Measurements from ENCODE around the gene PRPF6.

PRPF6 gene

DNA sequence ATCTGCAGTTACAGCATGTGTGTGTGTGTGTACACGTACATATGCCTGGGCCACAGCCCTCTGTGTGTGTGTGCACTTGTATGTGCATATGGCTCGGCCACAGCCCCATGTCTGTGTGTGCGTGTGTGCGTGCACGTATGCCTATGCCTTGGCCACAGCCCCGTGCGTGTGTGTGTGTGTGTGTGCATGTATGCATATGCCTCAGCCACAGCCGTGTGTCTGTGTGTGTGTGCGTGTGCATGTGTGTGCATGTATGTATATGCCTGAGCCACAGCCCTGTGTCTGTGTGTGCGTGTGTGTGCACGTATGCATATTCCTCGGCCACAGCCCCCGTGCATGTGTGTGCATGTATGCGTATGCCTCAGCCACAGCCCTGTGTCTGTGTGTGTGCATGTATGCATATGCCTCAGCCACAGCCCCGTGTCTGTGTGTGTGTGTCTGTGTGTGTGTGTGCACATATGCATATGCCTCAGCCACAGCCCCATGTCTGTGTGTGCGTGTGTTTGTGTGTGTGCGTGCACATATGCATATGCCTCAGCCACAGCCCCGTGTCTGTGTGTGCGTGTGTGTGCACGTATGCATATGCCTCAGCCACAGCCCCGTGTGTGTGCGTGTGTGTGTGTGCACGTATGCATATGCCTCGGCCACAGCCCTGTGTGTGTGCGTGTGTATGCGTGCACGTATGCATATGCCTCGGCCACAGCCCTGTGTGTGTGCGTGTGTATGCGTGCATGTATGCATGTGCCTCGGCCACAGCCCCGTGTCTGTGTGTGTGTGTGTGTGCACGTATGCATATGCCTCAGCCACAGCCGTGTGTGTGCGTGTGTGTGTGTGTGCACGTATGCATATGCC lies 40.4 kb downstream of the PRPF6 start:
- DNase-seq, result no peak

DNA sequence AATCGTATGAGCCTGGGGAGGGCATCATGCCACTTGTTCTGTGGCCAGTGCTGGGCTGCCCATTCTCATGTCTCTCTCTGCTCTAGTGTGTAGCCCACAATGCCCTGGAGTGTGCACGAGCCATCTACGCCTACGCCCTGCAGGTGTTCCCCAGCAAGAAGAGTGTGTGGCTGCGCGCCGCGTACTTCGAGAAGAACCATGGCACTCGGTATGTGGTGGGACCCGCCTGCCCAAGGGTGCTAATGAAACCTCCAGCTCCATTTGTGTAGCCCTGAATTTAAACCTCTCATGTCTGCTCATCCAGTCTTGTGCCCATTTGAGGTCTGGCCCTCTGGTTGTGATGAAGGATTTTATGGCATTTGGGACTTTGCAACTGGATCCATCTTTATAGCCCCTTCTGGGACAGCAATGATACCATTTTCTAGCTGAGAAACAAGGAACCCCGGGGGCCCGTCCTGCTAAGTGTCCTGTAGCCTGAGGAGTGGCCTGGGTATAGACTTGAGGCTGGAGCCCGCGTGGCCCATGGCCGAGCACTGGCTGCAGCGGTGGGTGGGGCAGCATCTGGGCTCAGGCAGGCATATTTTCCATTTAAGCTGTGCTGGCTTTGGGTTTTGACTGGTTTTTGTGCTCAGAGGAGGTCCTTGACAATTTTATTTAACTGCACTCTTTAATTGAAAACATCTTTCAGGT lies 41.9 kb downstream of the PRPF6 start:
- DNase-seq, result no peak

GRCh38 chr20:64023361-64024140 lies 42.6 kb downstream of the PRPF6 start:
- DNase-seq, result no peak

DNA sequence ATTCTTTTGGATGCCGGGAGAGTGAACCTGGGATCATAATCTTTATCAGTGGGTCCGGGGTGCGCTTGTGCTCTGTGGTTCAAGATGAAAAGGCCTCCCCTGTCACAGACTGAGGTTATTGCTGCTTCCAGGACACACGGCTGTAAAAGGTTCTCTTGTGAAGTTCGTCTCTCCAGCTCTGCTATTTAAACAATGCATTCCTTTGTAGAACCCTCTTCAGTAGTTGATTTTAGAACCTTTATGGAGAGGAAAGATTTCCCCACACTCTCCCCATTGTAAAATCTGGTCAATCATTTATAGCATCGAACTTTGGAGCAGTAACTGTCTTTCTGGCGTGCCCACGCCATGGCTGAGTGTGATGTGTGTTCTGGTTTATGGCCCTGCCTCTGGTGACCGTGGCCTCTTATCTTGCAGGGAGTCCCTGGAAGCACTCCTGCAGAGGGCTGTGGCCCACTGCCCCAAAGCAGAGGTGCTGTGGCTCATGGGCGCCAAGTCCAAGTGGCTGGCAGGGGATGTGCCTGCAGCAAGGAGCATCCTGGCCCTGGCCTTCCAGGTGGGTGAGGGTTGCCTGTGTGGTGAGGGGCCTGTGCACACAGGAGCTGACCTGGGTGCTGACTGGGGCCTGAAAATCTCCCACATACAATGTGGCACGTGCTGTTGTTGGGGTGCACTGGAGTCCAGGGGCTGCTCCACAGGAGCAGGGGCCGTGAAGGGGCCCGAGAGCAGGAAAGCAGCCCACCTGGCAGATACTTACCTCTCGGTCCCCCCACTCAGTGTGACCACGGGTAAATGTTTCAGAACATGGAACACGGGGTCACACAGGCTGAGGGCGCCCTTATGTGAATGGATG lies 43.4 kb downstream of the PRPF6 start:
- DNase-seq, result no peak

DNA sequence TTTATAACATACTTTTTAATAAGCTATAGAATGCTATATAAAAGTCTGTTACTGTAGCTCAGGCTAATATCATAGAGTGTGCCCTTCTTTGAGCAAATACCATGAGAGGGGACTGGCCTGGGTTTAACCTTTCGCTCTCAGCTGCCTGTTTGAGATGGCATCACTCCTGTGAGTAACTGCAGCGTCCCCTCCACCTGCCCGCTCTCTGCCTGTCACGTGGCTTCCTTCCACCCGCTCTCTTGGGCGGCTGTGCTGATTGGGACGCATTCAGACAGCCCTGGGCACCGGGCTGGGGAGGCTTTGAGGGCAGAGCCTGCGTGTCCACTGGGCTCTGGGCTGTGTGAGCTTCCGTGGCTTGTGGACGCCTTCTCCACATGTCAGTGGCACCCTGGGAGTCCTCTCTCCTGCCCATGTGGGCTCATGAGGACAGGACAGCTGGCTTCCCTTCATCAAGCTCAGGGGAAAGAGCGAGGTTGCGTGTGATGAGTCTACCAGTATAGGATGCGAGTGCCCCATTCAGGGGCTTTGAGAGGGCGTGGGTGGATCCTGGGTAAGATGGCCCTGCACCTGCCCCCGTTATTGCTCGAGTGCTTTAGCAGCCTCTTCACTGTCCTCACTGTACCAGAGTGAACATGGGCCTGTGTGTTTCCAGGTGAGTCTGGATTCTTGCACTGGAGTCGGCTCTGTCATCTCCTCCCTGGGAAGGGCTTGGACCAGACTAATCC lies 44.3 kb downstream of the PRPF6 start:
- DNase-seq, result no peak

DNA sequence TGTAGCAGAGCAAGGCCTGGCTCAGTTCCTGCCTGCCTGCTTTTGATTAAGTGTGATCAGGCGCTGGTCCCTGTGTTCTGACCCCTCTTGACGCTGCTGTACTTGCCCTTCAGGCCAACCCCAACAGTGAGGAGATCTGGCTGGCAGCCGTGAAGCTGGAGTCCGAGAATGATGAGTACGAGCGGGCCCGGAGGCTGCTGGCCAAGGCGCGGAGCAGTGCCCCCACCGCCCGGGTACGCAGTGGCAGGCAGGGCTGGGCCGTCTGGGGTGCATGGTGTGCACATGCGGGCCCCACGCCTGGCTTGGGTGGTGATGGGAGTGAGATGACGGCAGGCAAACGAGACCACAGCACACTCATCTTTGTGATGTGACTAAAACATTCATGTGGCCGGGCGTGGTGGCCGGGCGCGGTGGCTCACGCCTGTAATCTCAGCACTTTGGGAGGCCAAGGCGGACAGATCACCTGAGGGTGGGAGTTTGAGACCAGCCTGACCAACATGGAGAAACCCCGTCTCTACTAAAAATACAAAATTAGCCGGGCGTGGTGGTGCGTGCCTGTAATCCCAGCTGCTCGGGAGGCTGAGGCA lies 45.0 kb downstream of the PRPF6 start:
- DNase-seq, result no peak

DNA sequence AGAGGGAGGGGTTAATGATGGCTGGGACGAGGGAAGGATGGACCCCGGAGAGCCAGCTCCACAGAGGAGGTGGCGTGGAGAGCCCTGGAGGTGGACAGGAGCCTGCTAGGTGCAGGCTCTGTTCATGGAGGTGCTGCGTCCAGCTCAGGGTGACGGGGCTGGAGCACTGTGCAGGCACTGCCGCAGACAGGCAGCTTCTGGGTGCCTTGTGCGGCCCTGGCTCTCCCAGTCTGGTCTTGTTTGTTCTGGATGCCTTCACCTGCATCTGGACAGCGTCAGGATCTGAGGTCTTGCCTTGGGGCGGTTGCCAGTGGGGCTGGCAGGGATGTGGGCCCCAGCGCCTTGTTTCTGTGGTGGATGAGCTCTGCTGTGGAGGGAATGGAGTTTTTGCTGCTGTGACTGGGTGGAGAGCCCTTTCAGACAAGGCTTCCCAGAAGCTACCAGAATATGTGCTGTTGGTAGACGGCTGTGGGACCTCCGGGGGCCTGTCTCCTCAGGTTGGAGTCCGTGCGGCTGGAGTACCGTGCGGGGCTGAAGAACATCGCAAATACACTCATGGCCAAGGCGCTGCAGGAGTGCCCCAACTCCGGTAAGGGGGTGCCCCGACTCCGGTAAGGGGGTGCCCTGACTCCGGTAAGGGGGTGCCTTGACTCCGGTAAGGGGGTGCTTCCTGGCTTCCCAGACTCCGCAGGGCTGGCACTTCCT lies 47.2 kb downstream of the PRPF6 start:
- DNase-seq, result no peak

GRCh38 chr20:64029293-64030117 lies 48.6 kb downstream of the PRPF6 start:
- no peak for DNase-seq

DNA sequence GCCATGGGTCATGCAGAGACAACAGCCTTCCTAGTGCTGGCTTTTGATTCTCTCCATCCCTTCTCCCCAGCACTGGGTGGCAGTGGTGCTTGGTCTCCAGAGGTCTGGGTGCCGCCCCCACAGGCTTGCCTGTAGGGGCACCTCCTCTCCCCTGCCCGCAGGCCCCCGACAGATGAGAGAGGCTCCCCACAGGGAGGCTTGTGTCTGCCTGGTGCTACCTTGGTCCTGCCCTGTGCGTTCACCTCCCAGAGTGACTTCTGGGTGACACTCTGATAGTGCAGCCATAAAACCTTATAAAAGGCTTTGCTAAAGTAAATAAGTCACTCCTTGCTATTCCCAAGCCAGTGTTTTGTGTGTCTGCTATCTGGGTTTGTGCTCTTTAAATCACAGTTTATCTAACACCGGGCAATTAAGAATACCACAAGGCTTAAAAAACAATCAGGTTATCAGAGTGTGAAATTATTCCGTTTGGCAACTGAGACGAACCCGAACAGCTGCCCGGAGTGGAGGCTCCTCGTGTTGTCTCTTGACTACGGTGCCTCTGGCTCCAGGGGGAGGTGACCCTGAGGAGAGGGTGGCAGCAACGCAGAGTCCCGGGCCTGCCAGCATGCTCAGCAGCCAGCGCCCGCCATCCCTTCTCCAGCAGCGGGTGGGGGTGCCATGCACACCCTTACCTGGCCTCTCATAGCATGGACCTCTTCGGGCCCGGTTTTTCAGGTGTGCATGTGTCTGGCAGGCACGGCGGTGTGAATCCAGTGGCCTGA lies 49.6 kb downstream of the PRPF6 start:
- DNase-seq, result no peak

- DNase-seq, result no peak
Measured at GRCh38 chr20:64031822-64032314, 50.9 kb downstream of the PRPF6 start.

GRCh38 chr20:64032706-64033624 lies 52.0 kb downstream of the PRPF6 start:
- no peak for DNase-seq

DNA sequence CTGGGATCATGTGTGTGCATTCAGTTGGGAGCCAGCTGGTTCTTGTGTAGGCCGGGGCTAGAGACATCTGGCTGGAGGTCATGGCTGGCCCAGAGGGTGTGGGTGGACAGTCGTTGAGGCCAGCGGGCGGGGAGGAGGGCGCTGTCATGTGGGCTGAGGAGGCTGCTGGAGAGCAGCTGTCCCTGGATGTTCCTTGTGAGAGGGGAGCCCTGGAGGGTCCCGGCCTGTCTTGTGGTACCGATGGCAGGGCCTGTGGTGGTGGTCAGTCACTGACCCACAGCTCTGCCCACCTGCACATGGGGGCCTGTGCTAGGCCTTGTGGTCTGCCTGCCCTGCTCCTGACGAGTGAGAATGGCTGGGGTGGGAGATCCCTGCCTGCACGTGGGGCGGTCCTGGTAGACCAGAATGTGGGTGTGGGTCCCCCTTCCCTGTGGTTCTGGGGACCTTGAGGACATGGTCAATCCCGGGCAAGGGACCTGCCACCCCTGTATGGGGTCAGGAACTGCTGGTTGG lies 53.1 kb downstream of the PRPF6 start:
- no peak for DNase-seq

GRCh38 chr20:64035066-64035932 lies 54.4 kb downstream of the PRPF6 start:
- DNase-seq, result no peak

DNA sequence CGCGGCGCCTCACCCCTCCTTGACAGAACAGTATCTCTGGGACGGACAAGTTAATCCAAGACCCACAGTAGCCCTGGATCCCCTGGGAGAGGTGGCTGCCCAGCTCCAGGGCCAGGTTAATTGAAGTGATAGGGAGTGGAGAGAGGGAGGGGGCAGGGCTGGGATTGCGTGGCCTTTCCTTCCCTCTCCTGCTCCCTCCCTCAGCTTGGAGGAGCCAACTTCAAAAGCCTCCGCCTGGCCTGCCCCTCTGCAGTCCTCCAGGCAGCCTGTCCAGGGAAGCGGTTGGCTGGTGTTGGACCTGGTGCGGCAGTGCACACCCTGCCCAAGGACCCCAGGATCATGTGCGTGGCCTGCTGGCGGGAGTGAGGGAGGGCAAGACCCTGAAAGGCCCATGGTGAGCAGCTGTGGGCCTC lies 55.0 kb downstream of the PRPF6 start, which contains the start of gene C20orf204:
Gene C20orf204, plus strand, starts transcription at position 250 of the 413 bp plus-strand sequence. Its CDS starts 142 bp downstream, at position 392.
- no peak for DNase-seq

- no peak for DNase-seq
Measured at GRCh38 chr20:64036346-64037198, 55.6 kb downstream of the PRPF6 start.

DNA sequence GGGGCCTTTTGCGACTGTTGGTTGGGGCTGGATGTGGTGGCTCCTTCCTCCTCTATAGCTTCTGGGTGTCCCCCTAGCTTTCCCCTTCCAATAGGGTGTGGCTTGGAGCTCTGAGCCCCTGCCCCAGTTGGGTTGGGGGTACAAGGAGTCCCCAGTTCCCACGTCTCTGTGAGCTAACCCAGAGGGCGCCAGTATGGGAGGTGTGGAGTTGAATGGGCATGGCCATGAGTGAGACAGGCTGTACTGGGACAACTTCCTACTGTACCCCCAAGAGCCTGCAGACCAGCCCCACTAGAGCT lies 56.2 kb downstream of the PRPF6 start:
- no peak for DNase-seq

All from fibroblast of upper back skin (primary cell).